Fibroblast of the aortic adventitia (primary cell): Measurements from ENCODE around the gene DNAI7. TPM values are rescaled to one million over a fixed set of nuclear protein-coding genes. Genes with fewer than 3 reads are reported as not detected.

Source experiments
- DNase-seq: peaks from one replicate; pipeline ENCODE4 v3.0.0-alpha.2; 2010; ENCODE audit warnings: low read depth
- H3K4me3 ChIP-seq: 2 replicates; pipeline ENCODE4 v1.5.1; 2011; ENCODE audit warnings: low read depth, mild to moderate bottlenecking, control low read depth, low read length, moderate library complexity
- total RNA-seq: library from RNA; depleted of rRNA; stranded (reverse); fragments of >200 nt; gene quantifications from 2 replicates; pipeline ENCODE4 v1.2.3, GENCODE V29; 2012; ENCODE audit warnings: low replicate concordance
- TF ChIP-seq, protein P1 (sequence below): IDR thresholded peaks from 2 replicates; pipeline ENCODE4 v1.5.1; 2011; ENCODE audit warnings: mild to moderate bottlenecking, low read length, control low read depth, inconsistent platforms; ENCODE audit not compliant: insufficient read depth

Gene DNAI7
- total RNA-seq, 1 donor = 0.18 TPM

DNA sequence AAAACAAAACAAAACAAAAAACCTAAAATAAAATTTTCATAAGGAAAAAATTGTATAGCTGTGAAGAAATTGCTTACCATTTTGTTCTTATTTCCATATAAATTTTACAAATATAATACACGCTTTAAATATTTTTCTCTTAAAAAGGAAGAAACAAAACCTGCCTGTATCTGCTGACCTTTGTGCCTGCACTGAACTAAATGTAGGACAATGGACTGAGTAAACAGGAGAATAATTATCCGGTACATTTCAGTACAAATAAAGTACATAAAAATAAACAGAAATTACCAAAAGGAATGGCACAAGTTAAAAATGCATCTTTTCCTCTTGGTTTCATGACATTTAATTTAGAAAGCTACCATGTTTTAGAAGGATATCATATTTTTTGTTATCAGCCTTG is 112.3 kb downstream of the DNAI7 start:
- no peak for DNase-seq
- no peak overlapping the region for H3K4me3 ChIP-seq
- TF ChIP-seq, protein P1, sequence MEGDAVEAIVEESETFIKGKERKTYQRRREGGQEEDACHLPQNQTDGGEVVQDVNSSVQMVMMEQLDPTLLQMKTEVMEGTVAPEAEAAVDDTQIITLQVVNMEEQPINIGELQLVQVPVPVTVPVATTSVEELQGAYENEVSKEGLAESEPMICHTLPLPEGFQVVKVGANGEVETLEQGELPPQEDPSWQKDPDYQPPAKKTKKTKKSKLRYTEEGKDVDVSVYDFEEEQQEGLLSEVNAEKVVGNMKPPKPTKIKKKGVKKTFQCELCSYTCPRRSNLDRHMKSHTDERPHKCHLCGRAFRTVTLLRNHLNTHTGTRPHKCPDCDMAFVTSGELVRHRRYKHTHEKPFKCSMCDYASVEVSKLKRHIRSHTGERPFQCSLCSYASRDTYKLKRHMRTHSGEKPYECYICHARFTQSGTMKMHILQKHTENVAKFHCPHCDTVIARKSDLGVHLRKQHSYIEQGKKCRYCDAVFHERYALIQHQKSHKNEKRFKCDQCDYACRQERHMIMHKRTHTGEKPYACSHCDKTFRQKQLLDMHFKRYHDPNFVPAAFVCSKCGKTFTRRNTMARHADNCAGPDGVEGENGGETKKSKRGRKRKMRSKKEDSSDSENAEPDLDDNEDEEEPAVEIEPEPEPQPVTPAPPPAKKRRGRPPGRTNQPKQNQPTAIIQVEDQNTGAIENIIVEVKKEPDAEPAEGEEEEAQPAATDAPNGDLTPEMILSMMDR = no peak

DNA sequence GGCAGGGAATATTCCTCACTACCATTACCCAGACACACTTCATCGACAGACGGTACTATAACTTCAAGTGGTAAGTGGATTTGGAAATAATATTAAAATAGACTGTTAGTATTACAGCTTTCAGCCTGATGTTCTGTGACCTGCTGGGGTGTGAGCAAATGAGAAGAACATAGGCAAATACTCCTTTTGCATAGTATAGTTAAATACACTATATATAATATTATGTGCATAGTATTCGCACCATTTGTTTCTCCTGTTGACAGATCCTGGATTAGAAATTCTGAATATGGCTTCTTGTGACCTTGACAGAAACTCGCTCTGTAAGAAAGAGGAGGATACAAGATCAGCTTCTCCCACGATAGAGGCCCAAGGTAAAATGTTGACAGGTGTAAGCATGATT is 115.6 kb downstream of the DNAI7 start:
- H3K4me3 ChIP-seq = no peak overlapping the region
- DNase-seq = no peak
- TF ChIP-seq, protein P1 = no peak

DNA sequence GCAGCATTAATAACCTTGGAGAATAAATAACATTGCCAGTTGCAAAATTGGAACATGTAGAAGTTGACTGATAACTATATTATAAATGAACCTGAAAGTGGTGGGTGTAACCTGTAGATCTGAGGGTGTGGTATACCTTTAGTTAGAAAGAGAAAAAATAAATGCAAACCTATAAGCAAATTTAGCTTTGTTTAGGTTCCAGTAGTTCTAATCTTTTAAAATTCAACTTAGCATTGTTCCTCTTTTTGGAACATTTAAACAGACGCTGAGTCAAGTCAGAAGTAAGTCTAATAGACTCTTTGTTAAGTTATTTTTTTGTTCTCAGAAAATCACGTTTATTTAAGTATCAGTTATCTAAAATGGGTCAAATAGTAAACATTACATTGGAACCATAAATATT is 120.0 kb downstream of the DNAI7 start:
- no peak for DNase-seq
- H3K4me3 ChIP-seq = no peak overlapping the region
- TF ChIP-seq, protein P1 = no peak

DNA sequence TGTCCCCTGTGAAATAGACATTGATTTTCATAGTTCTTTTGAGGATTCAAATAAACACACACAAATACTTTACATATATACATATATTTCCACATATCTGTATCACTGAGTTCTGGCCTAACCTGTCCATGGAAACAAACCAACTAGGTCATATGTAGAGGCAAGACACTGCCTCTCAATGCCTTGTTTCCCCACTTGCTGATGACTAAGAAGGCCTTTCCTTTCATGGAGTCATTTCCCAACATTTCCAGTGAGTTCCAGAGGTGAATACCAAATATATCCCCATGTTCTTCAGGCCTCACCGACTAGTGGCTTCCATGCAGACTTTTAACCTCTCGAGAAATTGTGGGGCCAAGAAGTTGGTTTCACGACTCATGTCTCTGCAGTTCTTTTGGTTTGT is 120.8 kb downstream of the DNAI7 start:
- no peak for DNase-seq
- TF ChIP-seq, protein P1 = no peak
- no peak overlapping the region for H3K4me3 ChIP-seq

DNA sequence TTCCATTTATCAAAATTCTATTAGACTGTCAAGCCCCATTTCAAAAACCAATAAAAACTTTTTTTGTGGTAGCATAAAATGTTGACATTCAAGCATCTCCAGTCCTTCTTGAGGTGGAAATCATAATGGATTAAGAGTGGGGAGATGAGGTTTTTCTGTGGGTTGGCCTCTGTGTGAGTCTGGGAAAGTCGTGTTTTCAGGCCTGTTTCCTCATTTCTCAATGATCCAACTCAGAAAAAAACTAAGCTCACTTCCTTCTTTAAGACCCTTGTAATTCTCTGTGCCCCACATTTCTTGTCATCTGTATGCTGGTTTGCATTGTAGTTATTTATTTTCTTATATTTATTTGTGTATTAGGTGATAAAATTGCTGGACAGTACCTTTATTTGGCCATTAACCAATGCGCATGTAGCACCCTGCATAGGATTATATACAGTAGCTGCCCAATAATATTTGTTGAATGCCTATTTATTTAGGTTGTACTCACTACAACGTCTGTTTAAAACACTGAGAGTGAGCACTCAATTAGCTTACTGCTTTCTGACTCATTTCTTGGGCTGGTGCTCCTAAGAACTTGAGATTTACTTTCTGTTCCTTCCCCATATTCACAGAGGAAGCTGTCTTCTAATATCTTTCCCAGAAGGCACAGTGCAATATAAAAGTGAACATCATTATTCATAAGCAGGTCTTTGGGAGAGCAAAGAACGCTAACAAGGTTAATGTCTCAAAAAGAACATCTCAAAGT is 121.9 kb downstream of the DNAI7 start:
- TF ChIP-seq, protein P1 = no peak
- DNase-seq = no peak
- H3K4me3 ChIP-seq = no peak overlapping the region

DNA sequence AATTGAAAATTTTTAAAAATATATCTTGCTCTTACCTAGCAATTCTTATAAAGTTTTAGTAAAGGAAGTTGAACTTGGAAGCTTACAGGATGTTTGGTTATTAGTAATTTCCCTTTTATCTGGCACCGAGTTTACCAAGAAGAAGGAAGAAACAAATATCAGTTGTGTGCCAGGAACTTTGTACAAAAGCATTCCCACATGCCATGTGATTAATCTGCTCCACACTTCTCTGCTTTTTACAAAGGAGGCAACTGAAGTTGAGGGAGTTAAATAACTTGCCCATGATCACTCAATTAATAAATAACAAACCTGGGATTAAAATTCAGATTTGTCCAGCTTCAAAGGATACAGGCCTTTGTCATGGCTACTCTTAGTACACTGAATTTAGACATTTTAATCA is 123.6 kb downstream of the DNAI7 start:
- TF ChIP-seq, protein P1 = no peak
- no peak for DNase-seq
- H3K4me3 ChIP-seq = no peak overlapping the region

DNA sequence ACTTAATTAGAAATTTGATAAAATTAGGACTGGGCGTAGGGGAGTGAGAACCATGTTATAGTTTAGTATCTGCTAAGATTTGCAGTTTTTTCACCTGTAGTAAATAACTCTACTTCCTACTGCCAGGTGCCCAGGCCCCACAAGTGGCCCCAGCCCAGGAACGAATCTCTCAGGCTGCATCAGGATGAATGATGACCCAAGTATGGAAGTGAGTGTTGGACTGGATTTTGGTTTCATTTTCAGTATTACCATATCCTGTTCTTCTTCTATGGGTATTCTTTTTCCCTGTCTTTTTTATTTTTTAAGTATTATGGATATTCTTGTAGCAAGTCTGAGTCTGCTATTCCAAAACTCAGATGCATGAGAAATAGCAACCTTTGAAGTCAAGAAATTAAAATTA is 125.7 kb downstream of the DNAI7 start:
- TF ChIP-seq, protein P1 = no peak
- peak; percentile 5 for DNase-seq
- H3K4me3 ChIP-seq = no peak overlapping the region
